Glutamatergic neuron (in vitro differentiated cells): ENCODE data around the gene GID8. TPM values are rescaled to one million over a fixed set of nuclear protein-coding genes. Genes with fewer than 3 reads are reported as not detected.

Experiments
- DNase-seq: peaks from one replicate; pipeline ENCODE4 v3.0.0; 2022
- H3K27ac Mint-ChIP-seq: one replicate; pipeline ENCODE4 v1.8.0; 2020; ENCODE audit warnings: mild to moderate bottlenecking, mixed read lengths, inconsistent platforms; ENCODE audit not compliant: unreplicated experiment
- H3K27me3 Mint-ChIP-seq: one replicate; pipeline ENCODE4 v1.8.0; 2020; ENCODE audit warnings: mild to moderate bottlenecking, moderate library complexity, mixed read lengths, inconsistent platforms; ENCODE audit not compliant: unreplicated experiment
- H3K36me3 Mint-ChIP-seq: one replicate; pipeline ENCODE4 v1.8.0; 2020; ENCODE audit warnings: mild to moderate bottlenecking, mixed read lengths, inconsistent platforms; ENCODE audit not compliant: unreplicated experiment
- H3K4me1 Mint-ChIP-seq: one replicate; pipeline ENCODE4 v1.8.0; 2020; ENCODE audit warnings: mild to moderate bottlenecking, low read depth, mixed read lengths, inconsistent platforms; ENCODE audit not compliant: unreplicated experiment
- H3K4me3 Mint-ChIP-seq: one replicate; pipeline ENCODE4 v1.8.0; 2020; ENCODE audit warnings: mild to moderate bottlenecking, mixed read lengths, inconsistent platforms; ENCODE audit not compliant: unreplicated experiment
- H3K9me3 Mint-ChIP-seq: one replicate; pipeline ENCODE4 v1.8.0; 2020; ENCODE audit warnings: mild to moderate bottlenecking, moderate library complexity, mixed read lengths, inconsistent platforms; ENCODE audit not compliant: unreplicated experiment
- total RNA-seq: library from RNA; stranded (reverse); fragmentation: NEBNext Ultra II Directional; extraction: Animal tissue kit (Norgen Biotek cat#: 25700); gene quantifications from one replicate; pipeline ENCODE4 v1.2.1, GENCODE V29; 2021; ENCODE audit not compliant: unreplicated experiment
- TF ChIP-seq, protein P1 (sequence below): fragments of 200-600 bp; sonication (generic); IDR thresholded peaks from one replicate; pipeline ENCODE4 v1.5.0; 2021; ENCODE audit not compliant: partially characterized antibody, unreplicated experiment

The GID8 gene
- total RNA-seq, 1 donor from 2014 or later, result 57.8 TPM

DNA sequence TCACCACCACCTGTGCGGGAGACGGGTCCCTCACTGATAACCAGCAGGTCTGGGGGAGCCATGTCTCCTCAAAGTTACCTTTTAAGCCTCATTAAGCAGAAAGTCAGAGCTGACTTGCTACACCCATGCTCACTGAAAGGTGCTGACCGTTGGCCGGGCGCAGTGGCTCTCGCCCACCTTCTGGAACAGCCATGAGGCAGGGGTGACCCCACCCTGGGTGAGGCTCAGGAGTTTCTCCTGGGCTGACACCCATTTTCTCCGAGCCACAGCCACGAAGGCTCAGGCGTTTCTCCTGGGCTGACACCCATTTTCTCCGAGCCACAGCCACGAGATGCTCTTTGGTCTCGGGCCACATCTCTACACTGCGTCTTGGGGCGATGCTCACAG is 58.6 kb downstream of the GID8 start:
- TF ChIP-seq, protein P1, sequence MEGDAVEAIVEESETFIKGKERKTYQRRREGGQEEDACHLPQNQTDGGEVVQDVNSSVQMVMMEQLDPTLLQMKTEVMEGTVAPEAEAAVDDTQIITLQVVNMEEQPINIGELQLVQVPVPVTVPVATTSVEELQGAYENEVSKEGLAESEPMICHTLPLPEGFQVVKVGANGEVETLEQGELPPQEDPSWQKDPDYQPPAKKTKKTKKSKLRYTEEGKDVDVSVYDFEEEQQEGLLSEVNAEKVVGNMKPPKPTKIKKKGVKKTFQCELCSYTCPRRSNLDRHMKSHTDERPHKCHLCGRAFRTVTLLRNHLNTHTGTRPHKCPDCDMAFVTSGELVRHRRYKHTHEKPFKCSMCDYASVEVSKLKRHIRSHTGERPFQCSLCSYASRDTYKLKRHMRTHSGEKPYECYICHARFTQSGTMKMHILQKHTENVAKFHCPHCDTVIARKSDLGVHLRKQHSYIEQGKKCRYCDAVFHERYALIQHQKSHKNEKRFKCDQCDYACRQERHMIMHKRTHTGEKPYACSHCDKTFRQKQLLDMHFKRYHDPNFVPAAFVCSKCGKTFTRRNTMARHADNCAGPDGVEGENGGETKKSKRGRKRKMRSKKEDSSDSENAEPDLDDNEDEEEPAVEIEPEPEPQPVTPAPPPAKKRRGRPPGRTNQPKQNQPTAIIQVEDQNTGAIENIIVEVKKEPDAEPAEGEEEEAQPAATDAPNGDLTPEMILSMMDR, result no peak
- Mint-ChIP-seq H3K9me3 (peaks cover 19% of the 10 kb centered on the region), H3K4me3 (peak overlapping the region; percentile 55), H3K4me1 (peaks cover 54% of the 10 kb centered on the region), H3K36me3 (peaks cover 10% of the 10 kb centered on the region), H3K27ac (peak overlapping the region; percentile 81), H3K27me3 (peaks cover 12% of the 10 kb centered on the region)
- DNase-seq, result no peak

DNA sequence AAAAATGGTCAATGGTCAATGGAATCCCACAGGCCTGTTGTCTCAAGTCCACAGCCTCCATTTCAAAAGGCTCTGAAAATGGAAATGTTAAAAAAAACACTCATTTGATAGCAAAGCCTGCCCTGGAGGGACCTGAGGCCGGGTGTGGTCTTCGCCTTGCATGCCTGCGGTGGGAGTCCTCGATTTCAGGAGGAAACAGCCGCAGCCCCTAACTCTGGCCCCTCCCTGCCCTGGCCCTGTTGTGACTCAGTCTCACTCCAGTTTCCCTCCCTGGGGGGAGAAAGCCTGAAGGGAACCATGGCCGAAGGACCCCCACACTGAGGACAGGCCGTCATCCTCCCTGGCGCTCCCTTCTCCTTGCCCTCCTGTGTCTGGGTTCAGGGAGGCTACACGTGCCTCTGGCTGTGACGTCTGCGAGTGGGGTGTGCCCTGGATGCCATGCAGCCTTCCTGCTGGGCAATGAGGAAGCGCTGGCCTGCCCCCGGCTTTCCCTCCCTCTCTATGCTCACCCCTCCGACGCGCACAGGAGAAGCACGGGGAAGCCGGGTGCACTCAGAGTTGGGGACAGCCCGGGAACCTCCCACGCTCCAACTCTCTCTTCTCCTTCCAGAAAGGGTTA is 59.6 kb downstream of the GID8 start:
- peak overlapping the region; percentile 59 for H3K27ac Mint-ChIP-seq
- no peak overlapping the region for H3K4me3 Mint-ChIP-seq
- H3K27me3 Mint-ChIP-seq, result peaks cover 12% of the 10 kb centered on the region
- TF ChIP-seq, protein P1, result no peak
- H3K9me3 Mint-ChIP-seq, result peaks cover 19% of the 10 kb centered on the region
- DNase-seq, result no peak
- H3K36me3 Mint-ChIP-seq, result peaks cover 10% of the 10 kb centered on the region
- peaks cover 54% of the 10 kb centered on the region for H3K4me1 Mint-ChIP-seq

Other genes with a start within 250 kb of the GID8 start
- gene NTSR1, start 229.3 kb upstream of the GID8 start, total RNA-seq, result 4.0 TPM
- gene MRGBP, start 141.7 kb upstream of the GID8 start, total RNA-seq, result 15.6 TPM
- 70.5 TPM for gene OGFR, start 133.3 kb upstream of the GID8 start, total RNA-seq
- 78.7 TPM for gene COL9A3, start 121.1 kb upstream of the GID8 start, total RNA-seq
- 12.6 TPM for gene TCFL5, start 76.3 kb upstream of the GID8 start, total RNA-seq
- 77.8 TPM for gene DIDO1, start 11.6 kb upstream of the GID8 start, total RNA-seq
- 1.8 TPM for gene SLC17A9, start 14.6 kb downstream of the GID8 start, total RNA-seq
- 23.9 TPM for gene BHLHE23, start 68.8 kb downstream of the GID8 start, total RNA-seq